Measurements from ENCODE around the gene CCDC91. TPM values are rescaled to one million over a fixed set of nuclear protein-coding genes. Genes with fewer than 3 reads are reported as not detected.

Gene CCDC91
- 12.0 and 15.4 TPM in 2 replicates for total RNA-seq

DNA sequence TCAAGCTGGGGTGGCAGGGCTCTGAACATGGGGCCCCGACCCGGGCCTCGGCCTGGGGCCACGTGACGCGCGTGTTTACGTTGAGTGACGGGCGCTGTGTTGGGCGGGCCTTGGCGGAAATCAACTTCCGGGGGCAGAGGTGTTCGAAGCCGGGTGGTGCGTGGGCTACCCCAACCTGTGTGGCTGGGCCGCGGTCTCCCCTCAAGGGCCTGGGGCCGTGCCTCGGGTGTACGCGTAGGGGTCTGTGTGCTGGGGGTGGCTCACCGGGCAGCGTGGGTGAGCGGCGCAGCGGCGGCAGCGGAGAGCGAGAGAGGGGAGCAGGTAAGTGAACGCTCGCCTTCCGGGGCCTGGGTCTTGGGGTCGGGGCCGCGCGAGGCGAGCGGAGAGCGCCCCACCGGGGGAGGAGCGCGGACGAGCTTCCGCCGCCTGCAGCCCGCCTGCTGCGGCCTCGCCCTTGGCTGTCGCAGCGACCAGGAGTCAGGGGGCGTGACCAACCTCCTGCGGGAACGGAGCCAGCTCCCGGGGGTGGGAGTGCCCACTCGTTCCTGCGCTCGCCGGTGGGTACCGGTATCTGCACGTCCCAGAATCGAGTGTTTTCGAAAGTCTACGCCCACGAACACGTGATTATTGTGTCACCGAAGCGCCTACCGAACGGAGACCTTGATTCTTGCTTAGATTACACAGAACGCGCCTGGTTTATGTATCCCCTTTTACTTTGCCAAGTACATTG lies at the start of gene CCDC91:
TSS of gene CCDC91 (plus strand) at position 136 of the 730 bp plus-strand sequence. CDS start 66,760 bp downstream, outside the sequence.
- Mint-ChIP-seq H3K27me3 (no peaks in the 10 kb centered on the region), H3K36me3 (ENCODE audit: low read depth) (peaks cover 24% of the 10 kb centered on the region), H3K27ac (peak within 1 kb of the TSS; percentile 99), H3K9me3 (peaks cover 20% of the 10 kb centered on the region), H3K4me1 (peaks cover 32% of the 10 kb centered on the region), H3K4me3 (peak within 1 kb of the TSS; percentile 95)
- intact Hi-C loops (cut with micrococcal nuclease), result loop anchor here (1.0 to 10.0 kb wide), 6 partner anchors 20 to 370 kb away; partner anchors contain the start of gene PTHLH
- DNase-seq, result peak; percentile 95

GRCh38 chr12:28144059-28144458 lies 46.2 kb upstream of the CCDC91 start:
- intact Hi-C loops (cut with micrococcal nuclease), result no loop called here
- H3K27me3 Mint-ChIP-seq, result no peaks in the 10 kb centered on the region
- no peaks in the 10 kb centered on the region for H3K36me3 Mint-ChIP-seq (ENCODE audit: low read depth)
- no peak for DNase-seq
- no peak overlapping the region for H3K4me3 Mint-ChIP-seq
- H3K4me1 Mint-ChIP-seq, result no peaks in the 10 kb centered on the region
- H3K27ac Mint-ChIP-seq, result no peak overlapping the region
- H3K9me3 Mint-ChIP-seq, result no peaks in the 10 kb centered on the region

- intact Hi-C loops (cut with micrococcal nuclease), result no loop called here
- no peaks in the 10 kb centered on the region for H3K27me3 Mint-ChIP-seq
- H3K36me3 Mint-ChIP-seq (ENCODE audit: low read depth), result no peaks in the 10 kb centered on the region
- no peaks in the 10 kb centered on the region for H3K4me1 Mint-ChIP-seq
- no peak overlapping the region for H3K27ac Mint-ChIP-seq
- no peak for DNase-seq
- no peaks in the 10 kb centered on the region for H3K9me3 Mint-ChIP-seq
- H3K4me3 Mint-ChIP-seq, result no peak overlapping the region
Measured at GRCh38 chr12:28144532-28144931, 45.7 kb upstream of the CCDC91 start.

GRCh38 chr12:28145216-28145615 lies 45.0 kb upstream of the CCDC91 start:
- no peaks in the 10 kb centered on the region for H3K4me1 Mint-ChIP-seq
- no peak overlapping the region for H3K4me3 Mint-ChIP-seq
- no peak overlapping the region for H3K27ac Mint-ChIP-seq
- no peaks in the 10 kb centered on the region for H3K9me3 Mint-ChIP-seq
- DNase-seq, result no peak
- H3K27me3 Mint-ChIP-seq, result no peaks in the 10 kb centered on the region
- intact Hi-C loops (cut with micrococcal nuclease), result no loop called here
- no peaks in the 10 kb centered on the region for H3K36me3 Mint-ChIP-seq (ENCODE audit: low read depth)

DNA sequence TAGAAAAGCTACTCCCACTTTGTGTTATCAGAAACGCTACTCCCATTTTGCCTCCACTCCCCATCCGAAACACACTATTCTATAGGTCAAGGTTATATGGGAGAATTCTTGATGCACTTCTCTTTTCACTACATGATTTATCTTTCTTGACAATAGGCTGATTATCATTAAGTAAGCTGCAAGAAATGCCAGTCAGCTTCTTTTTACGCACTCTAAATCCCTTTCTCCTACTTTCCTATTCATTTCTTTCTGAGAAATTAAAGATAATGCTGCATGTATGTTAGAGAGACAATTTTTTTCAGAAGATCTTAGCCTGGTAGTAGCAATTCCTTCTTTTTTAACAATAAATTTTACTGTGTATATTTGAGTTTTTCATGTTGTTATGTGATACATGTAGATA lies 41.0 kb upstream of the CCDC91 start:
- intact Hi-C loops (cut with micrococcal nuclease), result no loop called here
- H3K4me1 Mint-ChIP-seq, result no peaks in the 10 kb centered on the region
- no peaks in the 10 kb centered on the region for H3K36me3 Mint-ChIP-seq (ENCODE audit: low read depth)
- H3K4me3 Mint-ChIP-seq, result no peak overlapping the region
- H3K27ac Mint-ChIP-seq, result no peak overlapping the region
- H3K9me3 Mint-ChIP-seq, result peaks cover 8% of the 10 kb centered on the region
- no peak for DNase-seq
- H3K27me3 Mint-ChIP-seq, result no peaks in the 10 kb centered on the region

- H3K36me3 Mint-ChIP-seq (ENCODE audit: low read depth), result no peaks in the 10 kb centered on the region
- DNase-seq, result no peak
- intact Hi-C loops (cut with micrococcal nuclease), result no loop called here
- H3K27me3 Mint-ChIP-seq, result no peaks in the 10 kb centered on the region
- H3K4me3 Mint-ChIP-seq, result no peak overlapping the region
- no peaks in the 10 kb centered on the region for H3K9me3 Mint-ChIP-seq
- H3K27ac Mint-ChIP-seq, result no peak overlapping the region
- no peaks in the 10 kb centered on the region for H3K4me1 Mint-ChIP-seq
Measured at GRCh38 chr12:28156362-28156761, 33.9 kb upstream of the CCDC91 start.

GRCh38 chr12:28156804-28157203 lies 33.5 kb upstream of the CCDC91 start:
- Mint-ChIP-seq H3K9me3 (no peaks in the 10 kb centered on the region), H3K27ac (no peak overlapping the region), H3K4me3 (no peak overlapping the region), H3K36me3 (ENCODE audit: low read depth) (no peaks in the 10 kb centered on the region), H3K4me1 (no peaks in the 10 kb centered on the region), H3K27me3 (no peaks in the 10 kb centered on the region)
- no peak for DNase-seq
- intact Hi-C loops (cut with micrococcal nuclease), result no loop called here

GRCh38 chr12:28158353-28158752 lies 31.9 kb upstream of the CCDC91 start:
- Mint-ChIP-seq H3K36me3 (ENCODE audit: low read depth) (no peaks in the 10 kb centered on the region), H3K9me3 (no peaks in the 10 kb centered on the region), H3K27me3 (no peaks in the 10 kb centered on the region), H3K27ac (no peak overlapping the region), H3K4me1 (no peaks in the 10 kb centered on the region), H3K4me3 (no peak overlapping the region)
- intact Hi-C loops (cut with micrococcal nuclease), result no loop called here
- DNase-seq, result no peak

DNA sequence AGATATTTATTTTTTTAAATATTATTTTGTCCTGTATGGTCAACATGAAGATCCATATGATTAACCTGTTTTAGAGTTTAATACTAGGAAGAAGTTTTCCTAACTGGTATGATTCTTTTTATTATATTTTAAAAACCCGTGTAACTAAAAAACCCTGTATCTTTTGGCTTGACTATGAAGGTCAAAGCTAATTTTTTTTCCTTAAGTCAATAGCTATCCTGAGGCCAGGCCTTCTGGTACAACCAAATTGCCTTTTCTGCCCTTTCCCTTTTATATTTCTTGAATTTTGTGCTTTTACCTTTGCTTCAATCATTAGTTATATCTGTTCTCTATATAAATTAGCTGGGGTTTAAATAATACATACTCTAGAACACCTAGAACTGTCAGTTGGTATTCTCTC lies 30.6 kb upstream of the CCDC91 start:
- no peaks in the 10 kb centered on the region for H3K9me3 Mint-ChIP-seq
- DNase-seq, result no peak
- intact Hi-C loops (cut with micrococcal nuclease), result no loop called here
- H3K36me3 Mint-ChIP-seq (ENCODE audit: low read depth), result no peaks in the 10 kb centered on the region
- no peaks in the 10 kb centered on the region for H3K4me1 Mint-ChIP-seq
- no peak overlapping the region for H3K4me3 Mint-ChIP-seq
- no peaks in the 10 kb centered on the region for H3K27me3 Mint-ChIP-seq
- H3K27ac Mint-ChIP-seq, result no peak overlapping the region

DNA sequence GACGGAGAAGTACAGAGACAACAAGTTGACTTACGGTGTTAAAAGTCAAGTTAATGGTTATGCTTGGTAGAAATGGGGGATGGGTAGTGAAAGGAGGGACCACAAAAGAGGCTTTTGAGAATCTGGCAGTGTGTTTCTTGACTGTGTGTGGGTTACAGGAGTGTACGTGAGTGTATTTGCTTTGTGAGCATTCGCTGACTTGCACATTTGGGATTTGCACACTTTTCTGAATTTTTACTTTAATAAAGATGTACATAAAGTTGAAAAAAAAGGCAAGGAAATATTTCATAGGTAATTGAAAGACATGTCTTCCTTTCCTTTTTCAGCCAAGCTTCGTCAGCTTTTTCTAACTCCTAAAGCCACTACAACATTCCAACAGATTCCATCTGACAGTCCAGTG lies 28.6 kb upstream of the CCDC91 start:
- no peaks in the 10 kb centered on the region for H3K4me1 Mint-ChIP-seq
- no peaks in the 10 kb centered on the region for H3K36me3 Mint-ChIP-seq (ENCODE audit: low read depth)
- H3K4me3 Mint-ChIP-seq, result no peak overlapping the region
- no peak overlapping the region for H3K27ac Mint-ChIP-seq
- no peaks in the 10 kb centered on the region for H3K9me3 Mint-ChIP-seq
- DNase-seq, result no peak
- intact Hi-C loops (cut with micrococcal nuclease), result no loop called here
- H3K27me3 Mint-ChIP-seq, result no peaks in the 10 kb centered on the region

GRCh38 chr12:28162697-28163096 lies 27.6 kb upstream of the CCDC91 start:
- H3K9me3 Mint-ChIP-seq, result no peaks in the 10 kb centered on the region
- no peak overlapping the region for H3K27ac Mint-ChIP-seq
- H3K4me1 Mint-ChIP-seq, result no peaks in the 10 kb centered on the region
- H3K36me3 Mint-ChIP-seq (ENCODE audit: low read depth), result no peaks in the 10 kb centered on the region
- H3K4me3 Mint-ChIP-seq, result no peak overlapping the region
- intact Hi-C loops (cut with micrococcal nuclease), result no loop called here
- no peak for DNase-seq
- no peaks in the 10 kb centered on the region for H3K27me3 Mint-ChIP-seq

- DNase-seq, result no peak
- H3K27ac Mint-ChIP-seq, result no peak overlapping the region
- H3K4me1 Mint-ChIP-seq, result no peaks in the 10 kb centered on the region
- no peaks in the 10 kb centered on the region for H3K9me3 Mint-ChIP-seq
- H3K4me3 Mint-ChIP-seq, result no peak overlapping the region
- no peaks in the 10 kb centered on the region for H3K27me3 Mint-ChIP-seq
- no peaks in the 10 kb centered on the region for H3K36me3 Mint-ChIP-seq (ENCODE audit: low read depth)
- intact Hi-C loops (cut with micrococcal nuclease), result no loop called here
Measured at GRCh38 chr12:28164644-28165275, 25.5 kb upstream of the CCDC91 start.

GRCh38 chr12:28167981-28168485 lies 22.2 kb upstream of the CCDC91 start:
- Mint-ChIP-seq H3K36me3 (ENCODE audit: low read depth) (no peaks in the 10 kb centered on the region), H3K9me3 (no peaks in the 10 kb centered on the region), H3K27ac (no peak overlapping the region), H3K4me1 (peaks cover 7% of the 10 kb centered on the region), H3K27me3 (no peaks in the 10 kb centered on the region), H3K4me3 (no peak overlapping the region)
- intact Hi-C loops (cut with micrococcal nuclease), result no loop called here
- DNase-seq, result no peak

DNA sequence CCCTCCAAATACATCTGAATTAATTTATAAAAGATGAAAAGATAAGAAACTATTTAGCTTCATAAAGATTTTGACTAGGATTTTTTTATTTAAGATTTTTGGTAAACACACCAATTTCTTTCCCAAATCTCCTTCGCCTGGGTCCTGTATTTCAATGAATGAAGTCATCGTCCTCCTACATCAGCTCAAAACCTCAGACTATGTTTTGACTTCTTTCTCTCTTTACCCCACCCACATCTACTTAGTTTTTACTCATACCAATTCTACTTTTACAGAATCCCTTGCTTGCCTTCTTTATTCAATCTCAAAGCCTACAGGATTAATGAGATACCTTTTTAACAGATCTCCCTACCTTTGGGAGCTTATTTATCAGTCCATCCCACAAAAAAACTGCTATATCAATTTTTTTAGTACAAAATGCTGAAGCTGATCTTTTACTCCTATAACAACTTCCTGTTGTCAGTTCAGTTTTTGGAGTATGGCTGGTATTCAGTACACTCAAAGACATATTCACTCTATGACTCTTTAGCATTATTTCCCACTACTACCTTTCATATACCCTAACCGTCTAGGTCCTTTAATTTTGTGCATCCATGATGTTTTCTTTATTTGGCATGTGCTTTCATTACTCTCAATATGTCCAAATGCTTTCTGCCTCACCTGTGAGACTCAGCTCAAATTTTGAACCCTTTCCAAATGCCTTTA lies 18.7 kb upstream of the CCDC91 start:
- Mint-ChIP-seq H3K27ac (no peak overlapping the region), H3K4me3 (no peak overlapping the region), H3K4me1 (peaks cover 7% of the 10 kb centered on the region), H3K27me3 (no peaks in the 10 kb centered on the region), H3K9me3 (peaks cover 5% of the 10 kb centered on the region), H3K36me3 (ENCODE audit: low read depth) (no peaks in the 10 kb centered on the region)
- no peak for DNase-seq
- intact Hi-C loops (cut with micrococcal nuclease), result loop anchor here (1.0 to 2.0 kb wide), 3 partner anchors 15 to 82 kb away; partner anchors contain the start of gene CCDC91

Measured in activated CD4-positive, alpha-beta T cell treated with anti-CD3 and anti-CD28 coated beads, Interleukin-2, amount 10 ng/mL, durations not matched to agents 24 days and 14 days (primary cell).